ENCODE measurements around the gene CPSF2. TPM values are rescaled to one million over a fixed set of nuclear protein-coding genes. Genes with fewer than 3 reads are reported as not detected.
"Not testable (repeated sequence)": the region's sequence is repeated elsewhere in the genome, so short reads cannot be mapped to it uniquely, and the experiment has no call there.

The CPSF2 gene
- total and polyA plus RNA-seq, 2 experiments from 2014 or later = 23.3 to 39.6 TPM

DNA sequence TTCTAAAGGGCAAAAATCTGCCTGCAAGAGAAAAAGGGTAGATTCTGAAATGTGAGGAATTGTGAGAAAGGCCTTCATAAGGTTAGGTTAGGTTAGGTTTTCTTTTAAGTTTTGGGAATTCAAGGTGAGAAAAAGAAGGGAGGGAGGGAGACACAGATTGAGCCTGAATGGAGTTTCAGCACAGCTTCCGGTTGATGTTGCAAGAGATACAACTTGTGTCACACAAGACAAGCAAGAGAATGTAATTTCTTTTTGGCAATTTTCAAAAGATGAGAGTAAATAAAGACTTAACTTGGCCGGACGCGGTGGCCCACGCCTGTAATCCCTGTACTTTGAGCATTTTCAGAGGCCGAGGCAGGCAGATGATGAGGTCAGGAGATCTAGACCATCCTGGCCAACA lies 63.8 kb downstream of the CPSF2 start:
- Histone ChIP-seq H3K4me3 (no peak overlapping the region), H3K9me3 (ENCODE audit: low read depth) (no peaks in the 10 kb centered on the region), H3K4me2 (no peak overlapping the region), H3K9me2 (replicated peaks; ENCODE audit: insufficient read depth) (no peaks in the 10 kb centered on the region), H3K27ac (no peak overlapping the region), H3K36me3 (replicated peaks; ENCODE audit: insufficient read depth, low read depth) (no peaks in the 10 kb centered on the region), H3K4me1 (ENCODE audit: insufficient read depth) (no peaks in the 10 kb centered on the region), H3K79me2 (no peaks in the 10 kb centered on the region), H3K27me3 (no peaks in the 10 kb centered on the region), H4K20me1 (ENCODE audit: insufficient read depth, poor library complexity, severe bottlenecking) (no peaks in the 10 kb centered on the region), H2AFZ (no peak overlapping the region)
- TF ChIP-seq, protein P1, sequence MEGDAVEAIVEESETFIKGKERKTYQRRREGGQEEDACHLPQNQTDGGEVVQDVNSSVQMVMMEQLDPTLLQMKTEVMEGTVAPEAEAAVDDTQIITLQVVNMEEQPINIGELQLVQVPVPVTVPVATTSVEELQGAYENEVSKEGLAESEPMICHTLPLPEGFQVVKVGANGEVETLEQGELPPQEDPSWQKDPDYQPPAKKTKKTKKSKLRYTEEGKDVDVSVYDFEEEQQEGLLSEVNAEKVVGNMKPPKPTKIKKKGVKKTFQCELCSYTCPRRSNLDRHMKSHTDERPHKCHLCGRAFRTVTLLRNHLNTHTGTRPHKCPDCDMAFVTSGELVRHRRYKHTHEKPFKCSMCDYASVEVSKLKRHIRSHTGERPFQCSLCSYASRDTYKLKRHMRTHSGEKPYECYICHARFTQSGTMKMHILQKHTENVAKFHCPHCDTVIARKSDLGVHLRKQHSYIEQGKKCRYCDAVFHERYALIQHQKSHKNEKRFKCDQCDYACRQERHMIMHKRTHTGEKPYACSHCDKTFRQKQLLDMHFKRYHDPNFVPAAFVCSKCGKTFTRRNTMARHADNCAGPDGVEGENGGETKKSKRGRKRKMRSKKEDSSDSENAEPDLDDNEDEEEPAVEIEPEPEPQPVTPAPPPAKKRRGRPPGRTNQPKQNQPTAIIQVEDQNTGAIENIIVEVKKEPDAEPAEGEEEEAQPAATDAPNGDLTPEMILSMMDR (IDR thresholded peaks at IDR 0.05; ENCODE audit: poor library complexity) = no peak
- TF ChIP-seq EZH2phosphoT487 (IDR thresholded peaks at IDR 0.05; ENCODE audit: low read depth, severe bottlenecking, unreplicated experiment) = no peak
- no peak for DNase-seq (ENCODE audit: low spot score)
- 91% methylated on average over 6 of the region's 6 CpGs for WGBS (ENCODE audit: low lambda C conversion rate, missing lambda C conversion rate)

DNA sequence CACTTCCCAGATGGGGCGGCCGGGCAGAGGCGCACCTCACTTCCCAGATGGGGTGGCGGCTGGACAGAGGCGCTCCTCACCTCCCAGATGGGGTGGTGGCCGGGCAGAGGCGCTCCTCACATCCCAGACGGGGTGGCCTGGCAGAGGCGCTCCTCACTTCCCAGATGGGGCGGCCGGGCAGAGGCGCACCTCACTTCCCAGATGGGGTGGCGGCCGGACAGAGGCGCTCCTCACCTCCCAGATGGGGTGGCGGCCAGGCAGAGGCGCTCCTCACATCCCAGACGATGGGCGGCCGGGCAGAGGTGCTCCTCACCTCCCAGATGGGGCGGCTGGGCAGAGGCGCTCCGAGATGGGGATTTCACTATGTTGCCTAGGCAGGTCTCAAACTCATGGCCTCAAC lies 65.8 kb downstream of the CPSF2 start:
- H3K9me2 ChIP-seq (replicated peaks; ENCODE audit: insufficient read depth); H3K4me1 ChIP-seq (ENCODE audit: insufficient read depth); H3K27me3 ChIP-seq; H3K79me2 ChIP-seq; H3K4me2 ChIP-seq; H3K36me3 ChIP-seq (replicated peaks; ENCODE audit: insufficient read depth, low read depth); H4K20me1 ChIP-seq (ENCODE audit: insufficient read depth, poor library complexity, severe bottlenecking); DNase-seq (ENCODE audit: low spot score); H3K9me3 ChIP-seq (ENCODE audit: low read depth); H3K4me3 ChIP-seq; H2AFZ ChIP-seq; H3K27ac ChIP-seq: not testable (repeated sequence)
- WGBS (ENCODE audit: low lambda C conversion rate, missing lambda C conversion rate) = 93% methylated on average over 13 of the region's 23 CpGs

- no peak overlapping the region for H3K4me3 ChIP-seq
- H3K9me2 ChIP-seq (replicated peaks; ENCODE audit: insufficient read depth) = no peaks in the 10 kb centered on the region
- H3K4me2 ChIP-seq = no peak overlapping the region
- TF ChIP-seq EZH2phosphoT487 (IDR thresholded peaks at IDR 0.05; ENCODE audit: low read depth, severe bottlenecking, unreplicated experiment) = no peak
- TF ChIP-seq, protein P1 (IDR thresholded peaks at IDR 0.05; ENCODE audit: poor library complexity) = no peak
- TF ChIP-seq EZH2 (IDR thresholded peaks at IDR 0.05; ENCODE audit: borderline replicate concordance) = no peak
- no peaks in the 10 kb centered on the region for H3K4me1 ChIP-seq (ENCODE audit: insufficient read depth)
- H3K27me3 ChIP-seq = no peaks in the 10 kb centered on the region
- no peaks in the 10 kb centered on the region for H3K36me3 ChIP-seq (replicated peaks; ENCODE audit: insufficient read depth, low read depth)
- H4K20me1 ChIP-seq (ENCODE audit: insufficient read depth, poor library complexity, severe bottlenecking) = no peaks in the 10 kb centered on the region
- no peak overlapping the region for H2AFZ ChIP-seq
- DNase-seq (ENCODE audit: low spot score) = no peak
- WGBS (ENCODE audit: low lambda C conversion rate, missing lambda C conversion rate) = 61% methylated on average over 6 of the region's 6 CpGs
- H3K27ac ChIP-seq = no peak overlapping the region
- H3K9me3 ChIP-seq (ENCODE audit: low read depth) = no peaks in the 10 kb centered on the region
- H3K79me2 ChIP-seq = no peaks in the 10 kb centered on the region
These were observed 69.0 kb downstream of the CPSF2 start for GRCh38 chr14:92190768-92191167.

DNA sequence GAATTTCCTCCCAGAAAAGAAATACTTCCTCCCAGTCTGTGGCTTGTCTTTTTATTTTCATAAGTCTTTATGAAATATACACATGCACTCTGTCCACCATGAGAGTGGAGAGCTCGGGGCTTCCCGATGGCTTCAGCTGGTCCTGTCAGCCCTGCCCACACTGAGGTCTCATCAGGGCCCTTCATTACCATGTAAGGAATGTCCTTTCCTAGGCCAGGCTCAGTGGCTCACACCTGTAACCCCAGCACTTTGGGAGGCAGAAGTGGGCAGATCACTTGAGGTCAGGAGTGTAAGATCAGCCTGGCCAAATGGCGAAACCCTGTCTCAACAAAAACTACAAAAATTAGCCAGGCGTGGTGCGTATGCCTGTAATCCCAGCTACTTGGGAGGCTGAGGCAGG lies 77.0 kb downstream of the CPSF2 start:
- no peaks in the 10 kb centered on the region for H3K9me2 ChIP-seq (replicated peaks; ENCODE audit: insufficient read depth)
- WGBS (ENCODE audit: low lambda C conversion rate, missing lambda C conversion rate) = 91% methylated on average over 5 of the region's 5 CpGs
- H3K36me3 ChIP-seq (replicated peaks; ENCODE audit: insufficient read depth, low read depth) = no peaks in the 10 kb centered on the region
- no peaks in the 10 kb centered on the region for H4K20me1 ChIP-seq (ENCODE audit: insufficient read depth, poor library complexity, severe bottlenecking)
- peaks cover 8% of the 10 kb centered on the region for H3K27me3 ChIP-seq
- H3K9me3 ChIP-seq (ENCODE audit: low read depth) = no peaks in the 10 kb centered on the region
- DNase-seq (ENCODE audit: low spot score) = no peak
- TF ChIP-seq EZH2phosphoT487 (IDR thresholded peaks at IDR 0.05; ENCODE audit: low read depth, severe bottlenecking, unreplicated experiment) (no peak), EZH2 (IDR thresholded peaks at IDR 0.05; ENCODE audit: borderline replicate concordance) (no peak)
- TF ChIP-seq, protein P1 (IDR thresholded peaks at IDR 0.05; ENCODE audit: poor library complexity) = no peak
- no peaks in the 10 kb centered on the region for H3K79me2 ChIP-seq
- no peak overlapping the region for H3K27ac ChIP-seq
- H3K4me1 ChIP-seq (ENCODE audit: insufficient read depth) = no peaks in the 10 kb centered on the region
- no peak overlapping the region for H3K4me3 ChIP-seq
- H2AFZ ChIP-seq = no peak overlapping the region
- H3K4me2 ChIP-seq = no peak overlapping the region
